Measurements from ENCODE around the gene SLC22A25.

DNA sequence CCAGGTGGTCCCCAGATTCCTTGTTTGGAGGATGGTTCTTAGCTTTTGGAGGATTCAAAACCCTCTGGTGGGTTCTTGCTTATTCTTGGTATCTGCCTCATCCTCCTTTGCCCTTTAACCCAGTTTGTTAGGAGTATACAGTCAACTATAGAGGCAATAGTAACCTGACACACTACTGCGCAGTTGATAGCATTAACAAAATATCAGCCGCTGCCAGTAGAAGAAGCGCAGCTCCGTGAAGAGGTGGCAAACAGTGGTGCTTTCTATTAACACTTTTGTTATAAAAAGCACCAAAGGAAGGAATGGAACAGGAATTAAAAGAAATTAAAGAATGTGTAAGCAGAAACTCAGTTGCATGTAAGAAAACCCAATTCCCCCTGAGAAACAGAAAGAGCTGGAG is 29.3 kb downstream of the SLC22A25 start:
- no peak for TF ChIP-seq EGR1 (IDR thresholded peaks at IDR 0.05)
- TF ChIP-seq CEBPB (IDR thresholded peaks at IDR 0.05) = no peak
- no peak for TF ChIP-seq TAF1 (IDR thresholded peaks at IDR 0.05; ENCODE audit: low read depth)
- no peak for TF ChIP-seq NFIC (IDR thresholded peaks at IDR 0.05)
- TF ChIP-seq RAD21 (IDR thresholded peaks at IDR 0.05; ENCODE audit: low read depth) = no peak
- TF ChIP-seq, protein P1, sequence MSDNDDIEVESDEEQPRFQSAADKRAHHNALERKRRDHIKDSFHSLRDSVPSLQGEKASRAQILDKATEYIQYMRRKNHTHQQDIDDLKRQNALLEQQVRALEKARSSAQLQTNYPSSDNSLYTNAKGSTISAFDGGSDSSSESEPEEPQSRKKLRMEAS (IDR thresholded peaks at IDR 0.05) = no peak
- TF ChIP-seq TEAD4 (IDR thresholded peaks at IDR 0.05) = no peak
- TF ChIP-seq, protein P2, sequence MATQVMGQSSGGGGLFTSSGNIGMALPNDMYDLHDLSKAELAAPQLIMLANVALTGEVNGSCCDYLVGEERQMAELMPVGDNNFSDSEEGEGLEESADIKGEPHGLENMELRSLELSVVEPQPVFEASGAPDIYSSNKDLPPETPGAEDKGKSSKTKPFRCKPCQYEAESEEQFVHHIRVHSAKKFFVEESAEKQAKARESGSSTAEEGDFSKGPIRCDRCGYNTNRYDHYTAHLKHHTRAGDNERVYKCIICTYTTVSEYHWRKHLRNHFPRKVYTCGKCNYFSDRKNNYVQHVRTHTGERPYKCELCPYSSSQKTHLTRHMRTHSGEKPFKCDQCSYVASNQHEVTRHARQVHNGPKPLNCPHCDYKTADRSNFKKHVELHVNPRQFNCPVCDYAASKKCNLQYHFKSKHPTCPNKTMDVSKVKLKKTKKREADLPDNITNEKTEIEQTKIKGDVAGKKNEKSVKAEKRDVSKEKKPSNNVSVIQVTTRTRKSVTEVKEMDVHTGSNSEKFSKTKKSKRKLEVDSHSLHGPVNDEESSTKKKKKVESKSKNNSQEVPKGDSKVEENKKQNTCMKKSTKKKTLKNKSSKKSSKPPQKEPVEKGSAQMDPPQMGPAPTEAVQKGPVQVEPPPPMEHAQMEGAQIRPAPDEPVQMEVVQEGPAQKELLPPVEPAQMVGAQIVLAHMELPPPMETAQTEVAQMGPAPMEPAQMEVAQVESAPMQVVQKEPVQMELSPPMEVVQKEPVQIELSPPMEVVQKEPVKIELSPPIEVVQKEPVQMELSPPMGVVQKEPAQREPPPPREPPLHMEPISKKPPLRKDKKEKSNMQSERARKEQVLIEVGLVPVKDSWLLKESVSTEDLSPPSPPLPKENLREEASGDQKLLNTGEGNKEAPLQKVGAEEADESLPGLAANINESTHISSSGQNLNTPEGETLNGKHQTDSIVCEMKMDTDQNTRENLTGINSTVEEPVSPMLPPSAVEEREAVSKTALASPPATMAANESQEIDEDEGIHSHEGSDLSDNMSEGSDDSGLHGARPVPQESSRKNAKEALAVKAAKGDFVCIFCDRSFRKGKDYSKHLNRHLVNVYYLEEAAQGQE (IDR thresholded peaks at IDR 0.05; ENCODE audit: low read depth) = no peak
- no peak for TF ChIP-seq EP300 (IDR thresholded peaks at IDR 0.05; ENCODE audit: borderline replicate concordance)
- TF ChIP-seq, protein P3, sequence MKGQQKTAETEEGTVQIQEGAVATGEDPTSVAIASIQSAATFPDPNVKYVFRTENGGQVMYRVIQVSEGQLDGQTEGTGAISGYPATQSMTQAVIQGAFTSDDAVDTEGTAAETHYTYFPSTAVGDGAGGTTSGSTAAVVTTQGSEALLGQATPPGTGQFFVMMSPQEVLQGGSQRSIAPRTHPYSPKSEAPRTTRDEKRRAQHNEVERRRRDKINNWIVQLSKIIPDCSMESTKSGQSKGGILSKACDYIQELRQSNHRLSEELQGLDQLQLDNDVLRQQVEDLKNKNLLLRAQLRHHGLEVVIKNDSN (IDR thresholded peaks at IDR 0.05) = no peak
- TF ChIP-seq YY1 (IDR thresholded peaks at IDR 0.05; ENCODE audit: low read depth) = no peak
- no peak for TF ChIP-seq ZBTB7A (IDR thresholded peaks at IDR 0.05; ENCODE audit: low read depth)
- no peak for TF ChIP-seq CREB1 (IDR thresholded peaks at IDR 0.05; ENCODE audit: low read depth)
- no peak for TF ChIP-seq FOXM1 (IDR thresholded peaks at IDR 0.05; ENCODE audit: borderline replicate concordance, low read depth)

Measured in Ishikawa (cell line).